Heart left ventricle (tissue), 16 donors: Measurements from ENCODE around the gene NOL3. TPM values are rescaled to one million over a fixed set of nuclear protein-coding genes. Genes with fewer than 3 reads are reported as not detected.

ENCODE experiments used
- ATAC-seq, 4 donors: fragments of 200-7000 bp; cut with Tn5 transposase; one replicate each; pipeline ENCODE4 v1.9.1; 2020 to 2022; ENCODE audit warnings: moderate library complexity in 4 of 4, mild to moderate bottlenecking in 3 of 4, moderate number of reproducible peaks in 1 of 4
- DNase-seq, 5 donors: peaks; one replicate each; pipeline ENCODE4 v3.0.0-alpha.2; 2020
- H3K27ac ChIP-seq, 12 donors: fragments of 200-600 bp; sonication (generic) in 4 of 12; one replicate each; pipeline versions ENCODE4 v1.5.0 to v1.8.0; 2016 to 2022; ENCODE audit warnings: mild to moderate bottlenecking in 2 of 12
- H3K27me3 ChIP-seq, 9 donors: fragments of 200-600 bp; sonication (generic) in 2 of 9; one replicate each; pipeline versions ENCODE4 v1.5.1 to v1.8.0; 2016 to 2022; ENCODE audit warnings: mild to moderate bottlenecking in 3 of 9
- H3K36me3 ChIP-seq, 9 donors: fragments of 200-600 bp; sonication (generic) in 2 of 9; one replicate each; pipeline versions ENCODE4 v1.5.0 to v1.8.0; 2018 to 2022; ENCODE audit warnings: mild to moderate bottlenecking in 2 of 9
- H3K4me1 ChIP-seq, 12 donors: fragments of 200-600 bp; sonication (generic) in 4 of 12; one replicate each; pipeline versions ENCODE4 v1.5.0 to v1.8.0; 2016 to 2022; ENCODE audit warnings: mild to moderate bottlenecking in 3 of 12
- H3K4me3 ChIP-seq, 12 donors: fragments of 200-600 bp; sonication (generic) in 4 of 12; one replicate each; pipeline versions ENCODE4 v1.5.0 to v1.8.0; 2017 to 2022; ENCODE audit warnings: mild to moderate bottlenecking in 9 of 12, moderate library complexity in 4 of 12
- H3K9me3 ChIP-seq, 12 donors: fragments of 200-600 bp; sonication (generic) in 4 of 12; one replicate each; pipeline versions ENCODE4 v1.5.0 to v1.8.0; 2016 to 2022; ENCODE audit warnings: mild to moderate bottlenecking in 1 of 12
- POLR2A ChIP-seq, 2 donors: fragments of 450-650 bp; IDR thresholded peaks; one replicate each; pipeline ENCODE4 v1.6.1; 2017; ENCODE audit warnings: antibody characterized with exemption in 2 of 2, mild to moderate bottlenecking in 2 of 2, moderate library complexity in 2 of 2
- WGBS, 4 donors: extraction: QIAGEN DNeasy Blood & Tissue Kit in 2 of 4; methylation state at CpG; one replicate each; pipeline versions ENCODE4 v1.1.5 to v1.1.7; 2013 to 2018; 5-methylcytosine and 5-hydroxymethylcytosine counted together
- intact Hi-C, 10 donors: fragments of 100-400 bp; cut with DNase I; formaldehyde crosslinking; loops; one replicate each; pipeline versions ENCODE4 v1.11.1 to v1.14.2; 2022
- polyA plus RNA-seq, 2 donors: library from polyadenylated mRNA; stranded (reverse); fragments of 200-250 nt; gene quantifications; one replicate each; pipeline ENCODE4 v1.2.3, GENCODE V29; 2013
- total RNA-seq, 9 donors: library from RNA; depleted of rRNA in 2 of 9; stranded (reverse); fragments of >200 nt in 2 of 9; fragmentation: NEBNext Ultra II Directional in 3 of 9; extraction: Animal tissue kit (Norgen Biotek cat#: 25700) in 3 of 9; gene quantifications; one replicate each; pipeline versions ENCODE4 v1.1.0 to v1.2.4, GENCODE V29; 2016 to 2023
- TF ChIP-seq, protein P1 (sequence below), 12 donors: fragments of 200-600 bp; sonication (generic) in 4 of 12; IDR thresholded peaks; one replicate each; pipeline versions ENCODE4 v1.5.0 to v1.8.0; 2018 to 2022; ENCODE audit warnings: antibody characterized with exemption in 12 of 12, mild to moderate bottlenecking in 5 of 12
- donor health status: ischemic (EF 13 %, LVEDD 7.1; RV severe dilation, severe dysfunction).
- donor health status: healthy with polysubstance abuse.
- donor health status: DM: no; HTN: yes; CAD: no.
- donor health status: DM: no; HTN: no; CAD: no.
- donor health status: ischemic (EF 25% LVEDD 6.9; RV normal size, moderate dysfunction).
- donor health status: ischemic (EF 25% LVEDD 5.7; RV mildly dilated, moderate dysfunction).
- donor health status: healthy.
- donor health status: DM: yes; HTN: yes; CAD: no.
- donor health status: ischemic (EF 35%, LVEDD 5.7; RV mildly dilated, moderate dysfunction).
- donor health status: nonischemic (EF 11% LVEDD 7.7; RV severe dilation, severe dysfunction).
- donor health status: DM: yes; HTN: yes; CAD: no.
- donor health status: PGD.
- donor health status: ischemic (EF 29% LVEDD 5.4; RV normal size, mild dysfunction).
- donor health status: nonischemic (EF 23%, LVEDD 6.1; RV moderate dilation, normal function).

The NOL3 gene
- total and polyA plus RNA-seq, 11 donors: 64.9 to 121 (median 85.5) TPM

DNA sequence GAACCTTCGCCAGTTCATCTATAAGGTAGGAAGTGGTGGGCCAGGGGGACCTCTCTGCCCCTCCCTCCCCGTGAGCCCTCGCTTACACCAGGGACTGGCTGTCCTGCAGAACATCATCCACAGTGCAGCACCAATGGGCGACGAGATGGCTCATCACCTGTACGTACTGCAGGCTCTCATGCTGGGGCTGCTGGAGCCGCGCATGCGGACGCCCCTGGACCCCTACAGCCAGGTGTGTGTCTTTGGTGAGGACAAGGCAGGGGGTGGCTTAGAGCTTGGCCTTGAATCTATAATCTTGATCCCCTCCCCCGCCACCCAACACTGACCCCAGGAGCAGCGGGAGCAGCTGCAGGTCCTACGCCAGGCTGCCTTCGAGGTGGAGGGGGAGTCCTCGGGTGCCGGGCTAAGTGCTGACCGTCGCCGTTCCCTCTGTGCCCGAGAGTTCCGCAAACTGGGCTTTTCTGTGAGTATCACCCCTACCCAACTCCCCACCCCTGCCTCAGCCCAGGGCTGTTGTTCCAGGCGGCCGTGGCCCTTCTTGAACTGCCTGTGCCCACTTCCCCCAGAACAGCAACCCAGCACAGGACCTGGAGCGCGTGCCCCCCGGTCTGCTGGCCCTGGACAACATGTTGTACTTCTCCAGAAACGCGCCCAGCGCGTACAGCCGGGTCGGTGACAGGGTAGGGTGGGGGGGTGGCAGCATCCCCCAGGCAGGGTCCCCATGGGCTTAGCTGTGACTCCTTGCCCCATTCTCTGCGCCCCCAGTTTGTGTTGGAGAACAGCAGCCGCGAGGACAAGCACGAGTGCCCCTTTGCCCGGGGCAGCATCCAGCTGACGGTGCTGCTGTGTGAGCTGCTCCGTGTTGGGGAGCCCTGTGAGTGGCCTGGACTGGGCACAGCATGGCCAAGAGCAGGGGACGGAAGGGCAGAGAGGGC lies 31.3 kb downstream of the NOL3 start:
- TF ChIP-seq POLR2A (IDR thresholded peaks at IDR 0.05): no peak
- TF ChIP-seq, protein P1, sequence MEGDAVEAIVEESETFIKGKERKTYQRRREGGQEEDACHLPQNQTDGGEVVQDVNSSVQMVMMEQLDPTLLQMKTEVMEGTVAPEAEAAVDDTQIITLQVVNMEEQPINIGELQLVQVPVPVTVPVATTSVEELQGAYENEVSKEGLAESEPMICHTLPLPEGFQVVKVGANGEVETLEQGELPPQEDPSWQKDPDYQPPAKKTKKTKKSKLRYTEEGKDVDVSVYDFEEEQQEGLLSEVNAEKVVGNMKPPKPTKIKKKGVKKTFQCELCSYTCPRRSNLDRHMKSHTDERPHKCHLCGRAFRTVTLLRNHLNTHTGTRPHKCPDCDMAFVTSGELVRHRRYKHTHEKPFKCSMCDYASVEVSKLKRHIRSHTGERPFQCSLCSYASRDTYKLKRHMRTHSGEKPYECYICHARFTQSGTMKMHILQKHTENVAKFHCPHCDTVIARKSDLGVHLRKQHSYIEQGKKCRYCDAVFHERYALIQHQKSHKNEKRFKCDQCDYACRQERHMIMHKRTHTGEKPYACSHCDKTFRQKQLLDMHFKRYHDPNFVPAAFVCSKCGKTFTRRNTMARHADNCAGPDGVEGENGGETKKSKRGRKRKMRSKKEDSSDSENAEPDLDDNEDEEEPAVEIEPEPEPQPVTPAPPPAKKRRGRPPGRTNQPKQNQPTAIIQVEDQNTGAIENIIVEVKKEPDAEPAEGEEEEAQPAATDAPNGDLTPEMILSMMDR (IDR thresholded peaks at IDR 0.05): no peak
- Histone ChIP-seq H3K4me3 (no peak overlapping the region), H3K36me3 (peaks cover 0 to 65% (median 45%) of the 10 kb centered on the region in 9 donors), H3K27ac (no peak overlapping the region), H3K4me1 (peaks cover 0 to 19% (median 9%) of the 10 kb centered on the region in 12 donors), H3K27me3 (no peaks in the 10 kb centered on the region), H3K9me3 (no peaks in the 10 kb centered on the region)
- WGBS, 4 donors: 93 to 95% (median 94%) methylated on average over 30 to 40 of the region's 40 CpGs
- DNase-seq (peak in 1 of 5 donors; percentile 40), ATAC-seq (no peak)
- intact Hi-C loops: no loop called here

DNA sequence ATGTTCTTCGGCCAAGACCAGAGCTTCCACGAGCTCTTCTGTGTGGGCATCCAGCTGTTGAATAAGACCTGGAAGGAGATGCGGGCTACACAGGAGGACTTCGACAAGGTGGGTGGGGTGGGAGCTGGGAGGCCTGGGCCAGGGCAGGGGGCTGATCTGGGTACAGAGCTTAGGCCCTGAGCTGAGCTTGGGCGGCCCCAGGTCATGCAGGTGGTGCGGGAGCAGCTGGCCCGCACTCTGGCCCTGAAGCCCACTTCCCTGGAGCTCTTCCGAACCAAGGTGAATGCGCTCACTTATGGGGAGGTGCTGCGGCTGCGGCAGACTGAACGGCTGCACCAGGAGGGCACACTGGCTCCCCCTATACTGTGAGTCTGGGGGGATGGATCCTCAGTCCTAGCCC lies 32.1 kb downstream of the NOL3 start:
- WGBS, 4 donors: 90 to 97% (median 95%) methylated on average over 9 to 12 of the region's 12 CpGs
- H3K27ac ChIP-seq: no peak overlapping the region
- ATAC-seq: no peak
- peak in 1 of 5 donors; percentile 46 for DNase-seq
- TF ChIP-seq, protein P1 (IDR thresholded peaks at IDR 0.05): no peak
- TF ChIP-seq POLR2A (IDR thresholded peaks at IDR 0.05): no peak
- H3K27me3 ChIP-seq: no peaks in the 10 kb centered on the region
- H3K36me3 ChIP-seq: peaks cover 0 to 57% (median 37%) of the 10 kb centered on the region in 9 donors
- no peak overlapping the region for H3K4me3 ChIP-seq
- intact Hi-C loops: no loop called here
- H3K4me1 ChIP-seq: peaks cover 0 to 19% (median 9%) of the 10 kb centered on the region in 12 donors
- no peaks in the 10 kb centered on the region for H3K9me3 ChIP-seq

DNA sequence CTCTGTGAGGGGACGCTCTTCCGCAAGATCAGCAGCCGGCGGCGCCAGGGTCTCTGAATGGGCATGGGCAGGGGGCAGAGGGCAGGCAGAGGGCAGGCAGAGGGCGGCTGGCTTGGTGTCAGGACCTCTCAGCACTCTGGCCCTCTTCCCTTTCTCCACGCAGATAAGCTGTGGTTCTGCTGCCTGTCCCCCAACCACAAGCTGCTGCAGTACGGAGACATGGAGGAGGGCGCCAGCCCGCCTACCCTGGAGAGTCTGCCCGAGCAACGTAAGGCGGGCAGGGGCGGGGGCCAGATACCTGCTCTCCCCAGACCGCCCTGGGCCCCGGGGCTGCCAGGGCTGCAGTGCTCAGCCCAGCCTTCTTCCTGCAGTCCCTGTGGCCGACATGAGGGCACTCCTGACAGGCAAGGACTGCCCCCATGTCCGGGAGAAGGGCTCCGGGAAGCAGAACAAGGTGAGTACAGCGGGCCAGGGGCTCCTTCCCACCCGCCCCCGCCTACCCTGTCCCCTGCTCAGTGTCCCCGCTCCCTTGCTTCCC lies 32.7 kb downstream of the NOL3 start:
- H3K36me3 ChIP-seq: peaks cover 0 to 51% (median 31%) of the 10 kb centered on the region in 9 donors
- TF ChIP-seq POLR2A (IDR thresholded peaks at IDR 0.05): no peak
- TF ChIP-seq, protein P1 (IDR thresholded peaks at IDR 0.05): no peak
- WGBS, 4 donors: 91 to 93% (median 92%) methylated on average over 8 to 23 of the region's 23 CpGs
- H3K9me3 ChIP-seq: no peaks in the 10 kb centered on the region
- H3K27ac ChIP-seq: no peak overlapping the region
- DNase-seq (peak in 1 of 5 donors; percentile 41), ATAC-seq (no peak)
- H3K27me3 ChIP-seq: no peaks in the 10 kb centered on the region
- peaks cover 0 to 15% (median 5%) of the 10 kb centered on the region in 12 donors for H3K4me1 ChIP-seq
- H3K4me3 ChIP-seq: no peak overlapping the region
- intact Hi-C loops: no loop called here

DNA sequence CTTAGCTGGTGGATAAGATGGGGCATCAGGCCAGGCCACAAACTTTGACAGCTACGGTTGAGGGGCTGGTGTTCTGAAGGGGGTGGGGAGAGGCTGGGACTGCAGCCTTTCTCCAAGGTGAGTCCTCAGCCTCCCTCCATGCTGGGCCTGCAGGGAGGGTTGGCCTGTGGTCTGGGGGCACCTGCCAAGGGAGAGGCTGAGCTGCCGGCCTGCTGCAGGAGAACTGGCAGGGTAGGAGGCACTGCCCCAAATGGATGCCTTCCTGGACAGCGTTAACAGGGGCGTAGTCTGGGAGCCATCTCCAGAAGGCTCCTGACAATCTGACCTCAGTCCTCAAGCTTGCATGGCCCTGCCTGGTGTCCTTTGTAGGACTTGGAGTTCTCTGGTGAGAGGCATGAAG lies 33.7 kb downstream of the NOL3 start:
- peak in 1 of 5 donors; percentile 45 for DNase-seq
- no peak for ATAC-seq
- Histone ChIP-seq H3K9me3 (no peaks in the 10 kb centered on the region), H3K4me3 (no peak overlapping the region), H3K36me3 (peaks cover 0 to 42% (median 22%) of the 10 kb centered on the region in 9 donors), H3K27me3 (no peaks in the 10 kb centered on the region), H3K27ac (no peak overlapping the region), H3K4me1 (peaks cover 0 to 4% (median 0%) of the 10 kb centered on the region in 12 donors)
- TF ChIP-seq, protein P1 (IDR thresholded peaks at IDR 0.05): no peak
- no peak for TF ChIP-seq POLR2A (IDR thresholded peaks at IDR 0.05)
- intact Hi-C loops: no loop called here
- WGBS, 4 donors: 76 to 82% (median 80%) methylated on average over 4 of the region's 4 CpGs
